ENCODE measurements around the gene ME2.
"Not testable (repeated sequence)": the region's sequence is repeated elsewhere in the genome, so short reads cannot be mapped to it uniquely, and the experiment has no call there.

ME2 gene

DNA sequence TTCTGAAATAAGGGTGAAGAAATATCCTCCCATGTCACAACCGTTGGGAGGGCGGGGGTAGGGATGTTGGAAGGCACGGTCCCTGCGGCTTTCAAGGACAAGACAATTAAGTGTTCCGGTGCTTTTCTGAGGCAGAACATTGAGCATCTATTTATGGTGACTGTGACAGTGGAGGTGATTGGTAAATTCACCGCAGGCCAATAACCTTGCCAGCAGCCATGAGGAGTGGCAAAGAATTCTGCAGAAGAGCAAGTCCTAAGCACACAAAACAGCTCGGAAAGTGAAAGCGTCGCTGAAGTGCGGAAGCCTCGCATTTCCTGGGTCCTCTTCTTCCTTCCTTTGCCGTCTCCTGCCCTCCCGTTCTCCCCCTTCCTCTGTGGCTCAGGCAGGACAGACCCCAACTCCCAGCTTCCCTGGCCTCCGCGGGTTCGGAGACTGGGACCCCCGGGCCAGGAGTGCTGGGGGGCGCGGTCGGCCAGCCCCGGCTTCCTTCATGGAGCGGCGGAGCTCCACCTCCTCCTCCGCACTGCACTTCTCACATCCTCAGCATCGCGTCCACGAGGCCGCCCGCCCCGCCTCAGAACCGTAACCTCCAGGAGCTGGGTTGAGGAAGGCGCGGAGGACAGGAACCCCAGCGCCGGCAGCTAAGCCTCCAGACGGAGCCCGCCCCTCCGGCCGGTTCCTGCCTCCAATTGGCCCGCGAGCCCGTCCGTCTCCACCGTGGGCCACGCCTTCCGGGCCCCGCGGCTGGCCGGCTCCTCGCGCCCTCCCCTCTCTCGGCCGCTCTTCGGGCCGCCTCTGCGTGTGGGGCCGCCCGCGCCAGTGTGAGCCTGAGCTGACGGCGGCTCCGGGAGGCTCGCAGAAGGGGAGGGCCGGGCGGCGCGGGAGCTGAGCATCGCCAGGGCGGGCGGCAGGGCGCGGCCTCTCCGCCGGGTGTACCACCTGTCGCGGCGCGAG is at the start of gene ME2:
Gene ME2, plus strand, starts transcription at position 774 of the 957 bp plus-strand sequence. CDS start 16,703 bp downstream, outside the sequence.
- TF ChIP-seq, protein P1, sequence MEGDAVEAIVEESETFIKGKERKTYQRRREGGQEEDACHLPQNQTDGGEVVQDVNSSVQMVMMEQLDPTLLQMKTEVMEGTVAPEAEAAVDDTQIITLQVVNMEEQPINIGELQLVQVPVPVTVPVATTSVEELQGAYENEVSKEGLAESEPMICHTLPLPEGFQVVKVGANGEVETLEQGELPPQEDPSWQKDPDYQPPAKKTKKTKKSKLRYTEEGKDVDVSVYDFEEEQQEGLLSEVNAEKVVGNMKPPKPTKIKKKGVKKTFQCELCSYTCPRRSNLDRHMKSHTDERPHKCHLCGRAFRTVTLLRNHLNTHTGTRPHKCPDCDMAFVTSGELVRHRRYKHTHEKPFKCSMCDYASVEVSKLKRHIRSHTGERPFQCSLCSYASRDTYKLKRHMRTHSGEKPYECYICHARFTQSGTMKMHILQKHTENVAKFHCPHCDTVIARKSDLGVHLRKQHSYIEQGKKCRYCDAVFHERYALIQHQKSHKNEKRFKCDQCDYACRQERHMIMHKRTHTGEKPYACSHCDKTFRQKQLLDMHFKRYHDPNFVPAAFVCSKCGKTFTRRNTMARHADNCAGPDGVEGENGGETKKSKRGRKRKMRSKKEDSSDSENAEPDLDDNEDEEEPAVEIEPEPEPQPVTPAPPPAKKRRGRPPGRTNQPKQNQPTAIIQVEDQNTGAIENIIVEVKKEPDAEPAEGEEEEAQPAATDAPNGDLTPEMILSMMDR (IDR thresholded peaks at IDR 0.05; ENCODE audit: low read depth, low read length, missing control alignments), result no peak
- in situ Hi-C loops (cut with HindIII; ENCODE audit: low sequenced_read_pairs), result no loop called here
- peak; percentile 67 for DNase-seq (ENCODE audit: low read depth)
- peak within 1 kb of the TSS; percentile 76 for H3K4me3 ChIP-seq (ENCODE audit: low read depth, low read length)

GRCh38 chr18:50829644-50830043 is 49.3 kb upstream of the ME2 start:
- DNase-seq (ENCODE audit: low read depth), result no peak
- TF ChIP-seq, protein P1 (IDR thresholded peaks at IDR 0.05; ENCODE audit: low read depth, low read length, missing control alignments), result no peak
- no peak overlapping the region for H3K4me3 ChIP-seq (ENCODE audit: low read depth, low read length)
- in situ Hi-C loops (cut with HindIII; ENCODE audit: low sequenced_read_pairs), result no loop called here

GRCh38 chr18:50830544-50830943 is 48.4 kb upstream of the ME2 start:
- in situ Hi-C loops (cut with HindIII; ENCODE audit: low sequenced_read_pairs), result no loop called here
- H3K4me3 ChIP-seq (ENCODE audit: low read depth, low read length), result no peak overlapping the region
- TF ChIP-seq, protein P1 (IDR thresholded peaks at IDR 0.05; ENCODE audit: low read depth, low read length, missing control alignments), result no peak
- DNase-seq (ENCODE audit: low read depth), result no peak

DNA sequence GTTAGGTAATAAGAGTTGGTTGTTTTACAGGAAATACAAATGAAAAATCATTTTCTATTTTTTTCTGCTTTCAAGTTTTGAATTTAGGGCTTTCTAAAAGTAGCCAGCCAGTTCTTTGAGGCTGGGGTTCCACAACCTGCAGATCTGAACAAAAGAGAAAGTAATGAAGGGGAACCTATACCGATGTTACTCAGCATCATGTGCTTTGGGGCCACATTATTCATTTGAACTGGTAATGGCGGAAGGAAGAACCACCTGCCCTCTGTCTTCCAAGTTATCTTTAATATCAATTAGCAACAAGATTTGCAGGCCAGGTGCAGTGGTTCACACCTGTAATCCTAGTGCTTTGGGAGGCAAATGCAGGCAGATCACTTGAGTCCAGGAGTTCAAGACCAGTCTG is 46.2 kb upstream of the ME2 start:
- in situ Hi-C loops (cut with HindIII; ENCODE audit: low sequenced_read_pairs), result no loop called here
- TF ChIP-seq, protein P1 (IDR thresholded peaks at IDR 0.05; ENCODE audit: low read depth, low read length, missing control alignments), result no peak
- DNase-seq (ENCODE audit: low read depth), result no peak
- no peak overlapping the region for H3K4me3 ChIP-seq (ENCODE audit: low read depth, low read length)

GRCh38 chr18:50833496-50833895 is 45.4 kb upstream of the ME2 start:
- in situ Hi-C loops (cut with HindIII; ENCODE audit: low sequenced_read_pairs); H3K4me3 ChIP-seq (ENCODE audit: low read depth, low read length); DNase-seq (ENCODE audit: low read depth): not testable (repeated sequence)

DNA sequence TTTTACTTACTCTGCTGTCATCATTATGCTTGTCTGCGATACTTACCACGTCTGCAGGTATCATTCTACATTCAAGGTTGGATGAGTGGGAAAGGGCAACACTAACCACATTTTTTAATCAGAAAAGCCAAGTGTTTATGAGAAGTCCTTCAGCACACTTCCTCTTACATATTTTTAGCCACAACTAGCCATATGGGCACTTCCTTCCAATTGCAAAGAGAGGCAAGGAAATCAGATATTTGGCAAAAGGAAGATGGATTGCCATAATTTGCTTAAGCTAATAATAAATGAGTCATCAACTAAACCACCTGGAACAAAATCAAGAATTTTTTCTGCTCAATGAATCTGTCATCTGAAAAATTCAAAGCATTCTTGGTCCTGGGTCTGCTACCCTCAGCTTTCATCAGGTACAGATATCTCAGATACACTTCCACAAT is 42.4 kb upstream of the ME2 start:
- DNase-seq (ENCODE audit: low read depth), result peak; percentile 61
- in situ Hi-C loops (cut with HindIII; ENCODE audit: low sequenced_read_pairs), result no loop called here
- TF ChIP-seq, protein P1 (IDR thresholded peaks at IDR 0.05; ENCODE audit: low read depth, low read length, missing control alignments), result no peak
- no peak overlapping the region for H3K4me3 ChIP-seq (ENCODE audit: low read depth, low read length)

GRCh38 chr18:50839341-50839740 is 39.6 kb upstream of the ME2 start:
- no peak overlapping the region for H3K4me3 ChIP-seq (ENCODE audit: low read depth, low read length)
- no peak for DNase-seq (ENCODE audit: low read depth)
- TF ChIP-seq, protein P1 (IDR thresholded peaks at IDR 0.05; ENCODE audit: low read depth, low read length, missing control alignments), result no peak
- in situ Hi-C loops (cut with HindIII; ENCODE audit: low sequenced_read_pairs), result no loop called here
